ENCODE measurements around the gene TTYH3. TPM values are rescaled to one million over a fixed set of nuclear protein-coding genes. Genes with fewer than 3 reads are reported as not detected.

Gene TTYH3
- total and polyA plus RNA-seq, 9 donors: 5.6 to 34.4 (median 22.0) TPM

GRCh38 chr7:2623698-2624014, 8.1 kb upstream of the TTYH3 start:
- Histone ChIP-seq H3K4me1 (ENCODE audit: insufficient read depth) (peaks cover 8% of the 10 kb centered on the region), H3K27ac (no peak overlapping the region), H3K4me3 (no peak overlapping the region), H3K36me3 (no peaks in the 10 kb centered on the region), H3K27me3 (no peaks in the 10 kb centered on the region), H3K9me3 (no peaks in the 10 kb centered on the region)
- DNase-seq: no peak
- no peak for TF ChIP-seq POLR2A (IDR thresholded peaks at IDR 0.05)
- no peak for TF ChIP-seq CTCF (IDR thresholded peaks at IDR 0.05)
- TF ChIP-seq EP300 (IDR thresholded peaks at IDR 0.05): no peak
- 79 to 85% (median 81%) methylated on average over 10 of the region's 10 CpGs for WGBS, 3 donors
- intact Hi-C loops (cut with DNase I): no loop called here

- Histone ChIP-seq H3K9me3 (no peaks in the 10 kb centered on the region), H3K36me3 (no peaks in the 10 kb centered on the region), H3K4me1 (ENCODE audit: insufficient read depth) (peaks cover 8% of the 10 kb centered on the region), H3K4me3 (no peak overlapping the region), H3K27ac (no peak overlapping the region), H3K27me3 (no peaks in the 10 kb centered on the region)
- intact Hi-C loops (cut with DNase I): no loop called here
- TF ChIP-seq POLR2A (IDR thresholded peaks at IDR 0.05) (no peak), CTCF (IDR thresholded peaks at IDR 0.05) (no peak), EP300 (IDR thresholded peaks at IDR 0.05) (no peak)
- WGBS, 3 donors: 74 to 76% (median 76%) methylated on average over 18 of the region's 18 CpGs
- DNase-seq: no peak
These were observed 7.4 kb upstream of the TTYH3 start for GRCh38 chr7:2624293-2624886.

GRCh38 chr7:2626498-2627117, 5.2 kb upstream of the TTYH3 start:
- intact Hi-C loops (cut with DNase I): no loop called here
- WGBS, 3 donors: 37 to 39% (median 38%) methylated on average over 15 to 20 of the region's 20 CpGs
- Histone ChIP-seq H3K36me3 (no peaks in the 10 kb centered on the region), H3K9me3 (no peaks in the 10 kb centered on the region), H3K4me1 (ENCODE audit: insufficient read depth) (peaks cover 8% of the 10 kb centered on the region), H3K27ac (no peak overlapping the region), H3K4me3 (no peak overlapping the region), H3K27me3 (no peaks in the 10 kb centered on the region)
- peak; percentile 64 to 77 (median 65) for DNase-seq
- no peak for TF ChIP-seq POLR2A (IDR thresholded peaks at IDR 0.05)
- TF ChIP-seq CTCF (IDR thresholded peaks at IDR 0.05): no peak
- TF ChIP-seq EP300 (IDR thresholded peaks at IDR 0.05): no peak

GRCh38 chr7:2627258-2628129, 4.3 kb upstream of the TTYH3 start:
- Histone ChIP-seq H3K36me3 (no peaks in the 10 kb centered on the region), H3K4me3 (no peak overlapping the region), H3K27ac (no peak overlapping the region), H3K4me1 (ENCODE audit: insufficient read depth) (no peaks in the 10 kb centered on the region), H3K27me3 (no peaks in the 10 kb centered on the region), H3K9me3 (no peaks in the 10 kb centered on the region)
- 86 to 88% (median 87%) methylated on average over 9 of the region's 9 CpGs for WGBS, 3 donors
- TF ChIP-seq CTCF (IDR thresholded peaks at IDR 0.05) (no peak), POLR2A (IDR thresholded peaks at IDR 0.05) (no peak), EP300 (IDR thresholded peaks at IDR 0.05) (no peak)
- DNase-seq: no peak
- intact Hi-C loops (cut with DNase I): no loop called here

Data from ovary (tissue), 9 donors.